ENCODE results near the gene ZFAND3. TPM values are rescaled to one million over a fixed set of nuclear protein-coding genes. Genes with fewer than 3 reads are reported as not detected.

Gene ZFAND3
- total RNA-seq, 1 donor from 2014 or later: 56.3 TPM

- TF ChIP-seq, protein P1, sequence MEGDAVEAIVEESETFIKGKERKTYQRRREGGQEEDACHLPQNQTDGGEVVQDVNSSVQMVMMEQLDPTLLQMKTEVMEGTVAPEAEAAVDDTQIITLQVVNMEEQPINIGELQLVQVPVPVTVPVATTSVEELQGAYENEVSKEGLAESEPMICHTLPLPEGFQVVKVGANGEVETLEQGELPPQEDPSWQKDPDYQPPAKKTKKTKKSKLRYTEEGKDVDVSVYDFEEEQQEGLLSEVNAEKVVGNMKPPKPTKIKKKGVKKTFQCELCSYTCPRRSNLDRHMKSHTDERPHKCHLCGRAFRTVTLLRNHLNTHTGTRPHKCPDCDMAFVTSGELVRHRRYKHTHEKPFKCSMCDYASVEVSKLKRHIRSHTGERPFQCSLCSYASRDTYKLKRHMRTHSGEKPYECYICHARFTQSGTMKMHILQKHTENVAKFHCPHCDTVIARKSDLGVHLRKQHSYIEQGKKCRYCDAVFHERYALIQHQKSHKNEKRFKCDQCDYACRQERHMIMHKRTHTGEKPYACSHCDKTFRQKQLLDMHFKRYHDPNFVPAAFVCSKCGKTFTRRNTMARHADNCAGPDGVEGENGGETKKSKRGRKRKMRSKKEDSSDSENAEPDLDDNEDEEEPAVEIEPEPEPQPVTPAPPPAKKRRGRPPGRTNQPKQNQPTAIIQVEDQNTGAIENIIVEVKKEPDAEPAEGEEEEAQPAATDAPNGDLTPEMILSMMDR (IDR thresholded peaks at IDR 0.05): no peak
- Mint-ChIP-seq H3K4me3 (no peak overlapping the region), H3K4me1 (peaks cover 35% of the 10 kb centered on the region), H3K27ac (no peak overlapping the region), H3K36me3 (ENCODE audit: low read depth) (no peaks in the 10 kb centered on the region), H3K27me3 (no peaks in the 10 kb centered on the region), H3K9me3 (peaks cover 5% of the 10 kb centered on the region)
- CTCF ChIA-PET: interaction anchor here (0.5 to 1.0 kb wide), 2 partner anchors 474 to 693 kb away, joined by 3 to 4 read pairs; no protein-coding TSS in a partner anchor
- intact Hi-C loops (cut with micrococcal nuclease): no loop called here
- ATAC-seq (ENCODE audit: low read depth): no peak
- DNase-seq: no peak
- POLR2A ChIA-PET: no interaction called here
Observed at GRCh38 chr6:38020593-38020992, 201.1 kb downstream of the ZFAND3 start.

DNA sequence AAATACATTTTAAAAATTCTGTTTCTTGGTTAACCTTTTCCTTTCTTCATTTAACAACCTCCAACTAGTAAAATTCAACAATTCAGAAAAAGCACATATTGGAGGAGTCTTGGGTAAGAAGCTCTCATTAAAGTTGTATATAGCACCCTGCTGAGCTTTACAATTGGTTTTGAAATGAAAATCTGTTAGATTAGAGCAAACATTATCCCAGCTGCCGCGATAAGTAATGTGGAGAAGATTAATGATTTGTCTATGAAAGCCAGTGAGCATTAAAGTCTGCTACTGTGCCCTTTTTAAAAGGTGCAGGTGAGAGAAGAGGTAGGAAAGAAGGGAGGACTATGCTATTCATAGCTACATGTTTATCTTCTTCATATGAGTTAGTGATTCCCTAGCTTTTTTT is 201.5 kb downstream of the ZFAND3 start:
- POLR2A ChIA-PET: no interaction called here
- no peaks in the 10 kb centered on the region for H3K27me3 Mint-ChIP-seq
- no peak for DNase-seq
- CTCF ChIA-PET: interaction anchor here (0.5 to 1.7 kb wide), 3 partner anchors 13 to 692 kb away, joined by 3 to 4 read pairs (median 4); no protein-coding TSS in a partner anchor
- intact Hi-C loops (cut with micrococcal nuclease): no loop called here
- H3K27ac Mint-ChIP-seq: no peak overlapping the region
- H3K4me1 Mint-ChIP-seq: peaks cover 33% of the 10 kb centered on the region
- TF ChIP-seq, protein P1 (IDR thresholded peaks at IDR 0.05): no peak
- no peaks in the 10 kb centered on the region for H3K36me3 Mint-ChIP-seq (ENCODE audit: low read depth)
- H3K9me3 Mint-ChIP-seq: peaks cover 5% of the 10 kb centered on the region
- no peak overlapping the region for H3K4me3 Mint-ChIP-seq
- ATAC-seq (ENCODE audit: low read depth): no peak

DNA sequence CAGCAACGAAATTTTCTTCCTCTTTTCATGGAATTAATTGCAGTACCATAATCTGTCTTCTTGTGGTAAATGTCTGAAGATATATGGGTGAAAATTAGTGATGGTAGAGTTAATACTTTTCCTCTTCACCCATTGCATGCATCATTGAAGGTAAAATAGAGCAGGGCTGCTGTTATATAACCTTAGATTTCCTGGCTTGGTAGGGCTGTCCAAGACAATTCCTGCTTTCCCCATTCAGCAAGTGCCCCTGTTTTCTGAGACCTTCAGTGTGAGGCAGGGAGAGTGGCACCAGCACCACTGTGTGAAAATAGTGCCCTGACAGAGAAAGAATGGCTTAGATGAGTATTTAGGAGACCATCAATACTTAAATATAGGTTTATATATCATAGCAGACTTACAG is 202.0 kb downstream of the ZFAND3 start:
- ChIA-PET POLR2A (no interaction called here), CTCF (interaction anchor here (1.0 to 1.7 kb wide), 2 partner anchors 12 to 473 kb away, joined by 4 read pairs; no protein-coding TSS in a partner anchor)
- Mint-ChIP-seq H3K36me3 (ENCODE audit: low read depth) (no peaks in the 10 kb centered on the region), H3K9me3 (peaks cover 5% of the 10 kb centered on the region), H3K4me3 (no peak overlapping the region), H3K4me1 (peaks cover 29% of the 10 kb centered on the region), H3K27me3 (no peaks in the 10 kb centered on the region), H3K27ac (no peak overlapping the region)
- intact Hi-C loops (cut with micrococcal nuclease): no loop called here
- TF ChIP-seq, protein P1 (IDR thresholded peaks at IDR 0.05): no peak
- DNase-seq (no peak), ATAC-seq (ENCODE audit: low read depth) (no peak)

- peaks cover 31% of the 10 kb centered on the region for H3K4me1 Mint-ChIP-seq
Observed at GRCh38 chr6:38022688-38023087, 203.2 kb downstream of the ZFAND3 start.

DNA sequence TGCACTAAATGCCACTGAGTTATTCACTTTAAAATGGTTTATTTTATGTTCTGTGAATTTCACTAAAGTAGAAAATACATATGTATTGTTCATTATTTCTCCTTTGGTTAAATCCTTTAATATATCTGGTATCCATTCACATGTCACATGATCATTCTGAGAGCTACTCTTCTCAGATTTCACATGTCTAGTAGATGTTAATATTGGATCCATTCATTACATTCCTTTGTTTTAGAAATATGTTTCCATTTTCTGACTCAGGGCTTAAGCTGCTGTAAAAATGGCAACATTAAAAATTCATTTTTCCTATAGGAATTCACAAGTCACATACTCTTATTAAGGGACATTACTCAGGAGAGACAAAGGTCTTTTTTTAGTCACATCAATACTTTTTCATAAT is 205.4 kb downstream of the ZFAND3 start:
- Mint-ChIP-seq H3K27ac (no peak overlapping the region), H3K36me3 (ENCODE audit: low read depth) (no peaks in the 10 kb centered on the region), H3K4me1 (peaks cover 34% of the 10 kb centered on the region), H3K9me3 (peaks cover 5% of the 10 kb centered on the region), H3K4me3 (no peak overlapping the region), H3K27me3 (no peaks in the 10 kb centered on the region)
- intact Hi-C loops (cut with micrococcal nuclease): no loop called here
- POLR2A ChIA-PET: no interaction called here
- ATAC-seq (ENCODE audit: low read depth) (no peak), DNase-seq (no peak)
- CTCF ChIA-PET: interaction anchor here (0.8 kb wide), 1 partner anchor 9 kb away, joined by 3 read pairs; no protein-coding TSS in a partner anchor
- TF ChIP-seq, protein P1 (IDR thresholded peaks at IDR 0.05): no peak

More at GRCh38 chr6:38022688-38023087, 203.2 kb downstream of the ZFAND3 start:
- DNase-seq (no peak), ATAC-seq (ENCODE audit: low read depth) (no peak)
- POLR2A ChIA-PET: no interaction called here
- H3K27ac Mint-ChIP-seq: no peak overlapping the region
- no peaks in the 10 kb centered on the region for H3K27me3 Mint-ChIP-seq
- peaks cover 5% of the 10 kb centered on the region for H3K9me3 Mint-ChIP-seq
- H3K4me3 Mint-ChIP-seq: no peak overlapping the region
- CTCF ChIA-PET: interaction anchor here (0.6 to 1.7 kb wide), 3 partner anchors 11 to 564 kb away, joined by 3 to 8 read pairs (median 4); no protein-coding TSS in a partner anchor
- intact Hi-C loops (cut with micrococcal nuclease): no loop called here
- no peaks in the 10 kb centered on the region for H3K36me3 Mint-ChIP-seq (ENCODE audit: low read depth)
- TF ChIP-seq, protein P1 (IDR thresholded peaks at IDR 0.05): no peak
